ENCODE data around the gene AVL9.

DNA sequence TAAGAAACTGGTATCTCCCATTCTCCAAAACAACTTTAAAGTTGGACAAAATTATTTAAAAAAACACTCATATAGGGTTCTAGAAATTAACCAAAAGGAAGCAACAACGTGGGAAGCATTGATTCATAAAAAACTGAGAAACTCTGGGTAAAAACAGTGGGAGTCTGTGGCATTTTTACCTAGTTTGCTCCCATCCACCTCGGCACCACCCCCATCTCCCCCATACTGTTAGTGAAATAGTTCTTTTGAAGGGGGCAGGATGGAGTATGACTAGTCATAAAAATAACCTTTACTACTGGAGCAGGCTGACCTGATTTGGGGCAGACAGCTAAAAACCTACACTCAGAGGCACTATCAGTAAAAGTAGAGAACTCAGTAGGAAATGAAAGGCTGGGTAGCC, 123.2 kb downstream of the AVL9 start:
- TF ChIP-seq POLR2AphosphoS5 (IDR thresholded peaks at IDR 0.05) (no peak), POLR2A (IDR thresholded peaks at IDR 0.05) (no peak)
- TF ChIP-seq, protein P1, sequence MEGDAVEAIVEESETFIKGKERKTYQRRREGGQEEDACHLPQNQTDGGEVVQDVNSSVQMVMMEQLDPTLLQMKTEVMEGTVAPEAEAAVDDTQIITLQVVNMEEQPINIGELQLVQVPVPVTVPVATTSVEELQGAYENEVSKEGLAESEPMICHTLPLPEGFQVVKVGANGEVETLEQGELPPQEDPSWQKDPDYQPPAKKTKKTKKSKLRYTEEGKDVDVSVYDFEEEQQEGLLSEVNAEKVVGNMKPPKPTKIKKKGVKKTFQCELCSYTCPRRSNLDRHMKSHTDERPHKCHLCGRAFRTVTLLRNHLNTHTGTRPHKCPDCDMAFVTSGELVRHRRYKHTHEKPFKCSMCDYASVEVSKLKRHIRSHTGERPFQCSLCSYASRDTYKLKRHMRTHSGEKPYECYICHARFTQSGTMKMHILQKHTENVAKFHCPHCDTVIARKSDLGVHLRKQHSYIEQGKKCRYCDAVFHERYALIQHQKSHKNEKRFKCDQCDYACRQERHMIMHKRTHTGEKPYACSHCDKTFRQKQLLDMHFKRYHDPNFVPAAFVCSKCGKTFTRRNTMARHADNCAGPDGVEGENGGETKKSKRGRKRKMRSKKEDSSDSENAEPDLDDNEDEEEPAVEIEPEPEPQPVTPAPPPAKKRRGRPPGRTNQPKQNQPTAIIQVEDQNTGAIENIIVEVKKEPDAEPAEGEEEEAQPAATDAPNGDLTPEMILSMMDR (IDR thresholded peaks at IDR 0.05 in 8 of 11, conservative IDR thresholded peaks at IDR 0.05 in 3 of 11), result no peak
